Caco-2 (cell line): ENCODE measurements around the gene USP43. TPM values are rescaled to one million over a fixed set of nuclear protein-coding genes. Genes with fewer than 3 reads are reported as not detected.

Experiments used
- BruUV-seq: library from RNA; stranded (reverse); fragments of 400-500 nt; replicated peaks from 2 replicates; lab custom pipeline; 2021; lab: Mats Ljungman, UMichigan
- CTCF ChIA-PET: fragments of 300-600 bp; sonication (Branson Sonifier 250); formaldehyde crosslinking; loops from one replicate; lab custom pipeline; 2022; ENCODE audit warnings: antibody characterized with exemption; lab: Charles Lee
- POLR2A ChIA-PET: fragments of 300-600 bp; sonication (Branson Sonifier 250); formaldehyde crosslinking; loops from one replicate; lab custom pipeline; 2022; ENCODE audit warnings: antibody characterized with exemption; lab: Charles Lee
- DNase-seq, 2 experiments: peaks; one replicate each; pipeline versions ENCODE4 v3.0.0 to v3.0.0-alpha.2; 2020 to 2022
- H3K27me3 ChIP-seq: replicated peaks from 2 replicates; pipeline ENCODE4 v1.6.0; 2011; ENCODE audit warnings: low read length; ENCODE audit not compliant: control insufficient read depth, insufficient read depth
- H3K36me3 ChIP-seq: 2 replicates; pipeline ENCODE4 v1.5.1; 2011; ENCODE audit warnings: low read length; ENCODE audit not compliant: control insufficient read depth, insufficient read depth
- H3K4me1 ChIP-seq: fragments of 250-450 bp; sonication (Bioruptor Pico); 2 replicates; pipeline ENCODE4 v1.5.1; 2020; ENCODE audit warnings: mild to moderate bottlenecking
- H3K4me3 ChIP-seq: 2 replicates; pipeline ENCODE4 v1.5.1; 2011; ENCODE audit warnings: low read depth, mild to moderate bottlenecking, control low read depth, low read length
- H3K9me3 ChIP-seq: fragments of 250-450 bp; sonication (Bioruptor Pico); 2 replicates; pipeline ENCODE4 v1.5.1; 2020; ENCODE audit warnings: mild to moderate bottlenecking, moderate library complexity
- H3K27ac Mint-ChIP-seq: one replicate; pipeline ENCODE4 v1.8.0; 2022; ENCODE audit warnings: mixed read lengths; ENCODE audit not compliant: unreplicated experiment
- H3K27me3 Mint-ChIP-seq: one replicate; pipeline ENCODE4 v1.8.0; 2022; ENCODE audit warnings: mixed read lengths; ENCODE audit not compliant: insufficient read depth, unreplicated experiment
- H3K36me3 Mint-ChIP-seq: one replicate; pipeline ENCODE4 v1.8.0; 2022; ENCODE audit warnings: mild to moderate bottlenecking, mixed read lengths; ENCODE audit not compliant: insufficient read depth, unreplicated experiment
- H3K4me1 Mint-ChIP-seq: one replicate; pipeline ENCODE4 v1.8.0; 2022; ENCODE audit warnings: low read depth, mixed read lengths; ENCODE audit not compliant: unreplicated experiment
- H3K4me3 Mint-ChIP-seq: one replicate; pipeline ENCODE4 v1.8.0; 2022; ENCODE audit warnings: mild to moderate bottlenecking, moderate library complexity, mixed read lengths; ENCODE audit not compliant: unreplicated experiment
- H3K9me3 Mint-ChIP-seq: one replicate; pipeline ENCODE4 v1.8.0; 2022; ENCODE audit warnings: mixed read lengths; ENCODE audit not compliant: unreplicated experiment
- intact Hi-C: fragments of 100-400 bp; cut with micrococcal nuclease; formaldehyde crosslinking; loops from one replicate; pipeline ENCODE4 v1.10.0; 2022; ENCODE audit not compliant: unreplicated experiment
- total RNA-seq: library from RNA; stranded (reverse); gene quantifications from 2 replicates; pipeline ENCODE4 v1.2.3, GENCODE V29; 2022
- TF ChIP-seq, protein P1 (sequence below), 2 experiments: fragments of 200-600 bp in 1 of 2; IDR thresholded peaks; 1 replicate in 1 of 2; 2 replicates in 1 of 2; pipeline versions ENCODE4 v1.5.1 to v1.8.0; 2011 to 2022; ENCODE audit warnings: antibody characterized with exemption in 1 of 2, control low read depth in 1 of 2, inconsistent platforms in 1 of 2, low read depth in 1 of 2, low read length in 1 of 2, mild to moderate bottlenecking in 1 of 2, moderate library complexity in 1 of 2; ENCODE audit not compliant: insufficient read depth in 1 of 2, severe bottlenecking in 1 of 2, unreplicated experiment in 1 of 2

The USP43 gene
- total RNA-seq, 1 experiment from 2014 or later, result 6.0 TPM

- DNase-seq, result no peak
- H3K9me3 ChIP-seq, result no peaks in the 10 kb centered on the region
Measured at GRCh38 chr17:9703781-9704082, 58.4 kb downstream of the USP43 start.

GRCh38 chr17:9705745-9706144 lies 60.4 kb downstream of the USP43 start:
- Mint-ChIP-seq H3K4me1 (no peaks in the 10 kb centered on the region), H3K9me3 (no peaks in the 10 kb centered on the region), H3K27ac (no peak overlapping the region), H3K36me3 (peaks cover 7% of the 10 kb centered on the region), H3K4me3 (no peak overlapping the region), H3K27me3 (no peaks in the 10 kb centered on the region)
- TF ChIP-seq, protein P1, sequence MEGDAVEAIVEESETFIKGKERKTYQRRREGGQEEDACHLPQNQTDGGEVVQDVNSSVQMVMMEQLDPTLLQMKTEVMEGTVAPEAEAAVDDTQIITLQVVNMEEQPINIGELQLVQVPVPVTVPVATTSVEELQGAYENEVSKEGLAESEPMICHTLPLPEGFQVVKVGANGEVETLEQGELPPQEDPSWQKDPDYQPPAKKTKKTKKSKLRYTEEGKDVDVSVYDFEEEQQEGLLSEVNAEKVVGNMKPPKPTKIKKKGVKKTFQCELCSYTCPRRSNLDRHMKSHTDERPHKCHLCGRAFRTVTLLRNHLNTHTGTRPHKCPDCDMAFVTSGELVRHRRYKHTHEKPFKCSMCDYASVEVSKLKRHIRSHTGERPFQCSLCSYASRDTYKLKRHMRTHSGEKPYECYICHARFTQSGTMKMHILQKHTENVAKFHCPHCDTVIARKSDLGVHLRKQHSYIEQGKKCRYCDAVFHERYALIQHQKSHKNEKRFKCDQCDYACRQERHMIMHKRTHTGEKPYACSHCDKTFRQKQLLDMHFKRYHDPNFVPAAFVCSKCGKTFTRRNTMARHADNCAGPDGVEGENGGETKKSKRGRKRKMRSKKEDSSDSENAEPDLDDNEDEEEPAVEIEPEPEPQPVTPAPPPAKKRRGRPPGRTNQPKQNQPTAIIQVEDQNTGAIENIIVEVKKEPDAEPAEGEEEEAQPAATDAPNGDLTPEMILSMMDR (IDR thresholded peaks at IDR 0.05; ENCODE audit: insufficient read depth in 1 of 2, low read depth in 1 of 2, low read length in 1 of 2, severe bottlenecking in 1 of 2, unreplicated experiment in 1 of 2), result no peak
- H3K4me3 ChIP-seq, result no peak overlapping the region
- no peaks in the 10 kb centered on the region for H3K9me3 ChIP-seq
- H3K27me3 ChIP-seq, result no peaks in the 10 kb centered on the region
- intact Hi-C loops, result no loop called here
- H3K36me3 ChIP-seq, result no peaks in the 10 kb centered on the region; the same call in 1 of the 2 replicates
- DNase-seq, result no peak
- BruUV-seq, result no TSS peak
- H3K4me1 ChIP-seq, result no peaks in the 10 kb centered on the region
- ChIA-PET POLR2A (no interaction called here), CTCF (interaction anchor here (0.6 kb wide), 1 partner anchor 140 kb away, joined by 4 read pairs; no protein-coding TSS in a partner anchor)

More at GRCh38 chr17:9703781-9704082, 58.4 kb downstream of the USP43 start:
- intact Hi-C loops, result no loop called here
- Mint-ChIP-seq H3K4me3 (no peak overlapping the region), H3K4me1 (no peaks in the 10 kb centered on the region), H3K9me3 (no peaks in the 10 kb centered on the region), H3K36me3 (peaks cover 13% of the 10 kb centered on the region), H3K27ac (no peak overlapping the region), H3K27me3 (no peaks in the 10 kb centered on the region)
- no peak overlapping the region for H3K4me3 ChIP-seq
- CTCF ChIA-PET, result no interaction called here
- no peaks in the 10 kb centered on the region; the same call in 1 of the 2 replicates for H3K36me3 ChIP-seq
- TF ChIP-seq, protein P1 (IDR thresholded peaks at IDR 0.05; ENCODE audit: insufficient read depth in 1 of 2, low read depth in 1 of 2, low read length in 1 of 2, severe bottlenecking in 1 of 2, unreplicated experiment in 1 of 2), result no peak
- no peaks in the 10 kb centered on the region for H3K4me1 ChIP-seq
- POLR2A ChIA-PET, result no interaction called here
- H3K27me3 ChIP-seq, result no peaks in the 10 kb centered on the region
- BruUV-seq, result no TSS peak

DNA sequence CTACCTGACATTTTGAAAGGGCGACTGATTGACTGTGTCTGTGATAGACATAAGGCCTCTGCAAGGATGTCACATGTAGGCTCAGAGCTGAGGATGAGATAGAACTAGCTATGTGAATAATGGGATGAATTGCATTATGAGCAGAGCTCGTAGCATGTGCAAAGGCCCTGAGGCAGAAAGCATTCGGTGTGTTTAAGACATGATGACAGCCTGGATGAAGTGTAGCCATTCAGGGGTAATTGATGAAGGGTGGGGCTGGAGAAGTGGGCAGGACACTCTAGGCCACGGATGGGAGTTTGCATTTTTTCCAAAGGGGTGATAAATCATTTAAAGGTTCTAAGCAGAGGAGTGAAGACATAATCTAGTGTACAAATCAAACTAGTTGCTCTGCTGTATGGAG lies 62.6 kb downstream of the USP43 start:
- TF ChIP-seq, protein P1 (IDR thresholded peaks at IDR 0.05; ENCODE audit: insufficient read depth in 1 of 2, low read depth in 1 of 2, low read length in 1 of 2, severe bottlenecking in 1 of 2, unreplicated experiment in 1 of 2), result no peak
- ChIA-PET POLR2A (no interaction called here), CTCF (no interaction called here)
- no peaks in the 10 kb centered on the region for H3K27me3 ChIP-seq
- H3K4me1 Mint-ChIP-seq, result no peaks in the 10 kb centered on the region
- H3K4me3 ChIP-seq, result no peak overlapping the region
- H3K4me3 Mint-ChIP-seq, result no peak overlapping the region
- no peaks in the 10 kb centered on the region for H3K4me1 ChIP-seq
- DNase-seq, result no peak
- intact Hi-C loops, result no loop called here
- H3K9me3 ChIP-seq, result no peaks in the 10 kb centered on the region
- H3K36me3 ChIP-seq, result no peaks in the 10 kb centered on the region
- H3K27ac Mint-ChIP-seq, result no peak overlapping the region
- no peaks in the 10 kb centered on the region for H3K27me3 Mint-ChIP-seq
- no peaks in the 10 kb centered on the region for H3K9me3 Mint-ChIP-seq
- H3K36me3 Mint-ChIP-seq, result peaks cover 7% of the 10 kb centered on the region
- BruUV-seq, result no TSS peak
